H9 (cell line): Measurements from ENCODE around the gene RELB. TPM values are rescaled to one million over a fixed set of nuclear protein-coding genes. Genes with fewer than 3 reads are reported as not detected.

Experiments used
- DNase-seq: peaks from one replicate; pipeline ENCODE4 v3.0.0-alpha.2; 2017
- H2AFZ ChIP-seq: one replicate; pipeline ENCODE4 v1.6.1; 2013; ENCODE audit warnings: mild to moderate bottlenecking, low read length, control low read depth, moderate library complexity
- H2AK5ac ChIP-seq: 2 replicates; pipeline ENCODE4 v1.6.1; 2013; ENCODE audit warnings: low read length, control low read depth, mixed read lengths; ENCODE audit not compliant: insufficient read length
- H2BK120ac ChIP-seq: one replicate; pipeline ENCODE4 v1.6.1; 2013; ENCODE audit warnings: low read depth, mild to moderate bottlenecking, low read length, control low read depth, inconsistent platforms; ENCODE audit not compliant: poor library complexity, severe bottlenecking
- H2BK12ac ChIP-seq: 2 replicates; pipeline ENCODE4 v1.6.1; 2013; ENCODE audit warnings: low read length, control low read depth, mixed read lengths, low read depth; ENCODE audit not compliant: insufficient read length
- H2BK15ac ChIP-seq: 2 replicates; pipeline ENCODE4 v1.6.1; 2013; ENCODE audit warnings: low read depth, low read length, control low read depth
- H2BK20ac ChIP-seq: one replicate; pipeline ENCODE4 v1.6.1; 2013; ENCODE audit warnings: low read depth, mild to moderate bottlenecking, low read length, control low read depth, inconsistent platforms; ENCODE audit not compliant: poor library complexity, severe bottlenecking
- H2BK5ac ChIP-seq: 2 replicates; pipeline ENCODE4 v1.6.1; 2013; ENCODE audit warnings: low read length, control low read depth, mixed read lengths; ENCODE audit not compliant: insufficient read length
- H3K14ac ChIP-seq: 2 replicates; pipeline ENCODE4 v1.6.1; 2013; ENCODE audit warnings: low read length, control low read depth; ENCODE audit not compliant: insufficient read depth
- H3K18ac ChIP-seq: 2 replicates; pipeline ENCODE4 v1.6.1; 2013; ENCODE audit warnings: low read depth, mild to moderate bottlenecking, mixed read lengths, low read length, control low read depth; ENCODE audit not compliant: insufficient read length
- H3K23ac ChIP-seq: 2 replicates; pipeline ENCODE4 v1.6.1; 2013; ENCODE audit warnings: low read length, control low read depth, mixed read lengths, low read depth; ENCODE audit not compliant: insufficient read length
- H3K23me2 ChIP-seq: 2 replicates; pipeline ENCODE4 v1.6.1; 2013; ENCODE audit warnings: low read depth, mild to moderate bottlenecking, mixed read lengths, low read length, control low read depth; ENCODE audit not compliant: insufficient read length, poor library complexity, severe bottlenecking
- H3K27ac ChIP-seq: 2 replicates; pipeline ENCODE4 v1.5.1; 2013; ENCODE audit warnings: low read length, control low read depth, mixed read lengths, low read depth; ENCODE audit not compliant: insufficient read length
- H3K27me3 ChIP-seq: 2 replicates; pipeline ENCODE4 v1.6.1; 2013; ENCODE audit warnings: low read length, control low read depth, inconsistent platforms; ENCODE audit not compliant: insufficient read depth
- H3K4ac ChIP-seq: 2 replicates; pipeline ENCODE4 v1.6.1; 2013; ENCODE audit warnings: low read depth, mild to moderate bottlenecking, control low read depth, inconsistent platforms, low read length, moderate library complexity
- H3K4me1 ChIP-seq: 2 replicates; pipeline ENCODE4 v1.6.1; 2013; ENCODE audit warnings: low read length, control low read depth, inconsistent platforms; ENCODE audit not compliant: insufficient read depth
- H3K4me2 ChIP-seq: 2 replicates; pipeline ENCODE4 v1.6.1; 2013; ENCODE audit warnings: low read length, control low read depth, mixed read lengths; ENCODE audit not compliant: insufficient read length, insufficient read depth
- H3K56ac ChIP-seq: 2 replicates; pipeline ENCODE4 v1.6.1; 2013; ENCODE audit warnings: low read depth, mild to moderate bottlenecking, mixed read lengths, low read length, control low read depth; ENCODE audit not compliant: insufficient read length
- H3K79me1 ChIP-seq: 2 replicates; pipeline ENCODE4 v1.6.1; 2013; ENCODE audit warnings: low read depth, mild to moderate bottlenecking, moderate library complexity, low read length, control low read depth, inconsistent platforms; ENCODE audit not compliant: insufficient read depth, poor library complexity, severe bottlenecking
- H3K79me2 ChIP-seq: 2 replicates; pipeline ENCODE4 v1.6.1; 2013; ENCODE audit warnings: low read length, control low read depth, inconsistent platforms; ENCODE audit not compliant: insufficient read depth
- H3K9ac ChIP-seq: 2 replicates; pipeline ENCODE4 v1.6.1; 2013; ENCODE audit warnings: low read length, control low read depth, mixed read lengths; ENCODE audit not compliant: insufficient read length; ENCODE audit errors: extremely low read depth
- H3K9me3 ChIP-seq: one replicate; pipeline ENCODE4 v1.6.1; 2013; ENCODE audit warnings: low read depth, low read length, inconsistent platforms; ENCODE audit not compliant: control insufficient read depth
- H3T11ph ChIP-seq: one replicate; pipeline ENCODE4 v1.6.1; 2013; ENCODE audit warnings: mild to moderate bottlenecking, low read length, control low read depth, inconsistent platforms
- H4K20me1 ChIP-seq: one replicate; pipeline ENCODE4 v1.6.1; 2013; ENCODE audit not compliant: control insufficient read depth, insufficient read length, insufficient read depth
- H4K5ac ChIP-seq: 2 replicates; pipeline ENCODE4 v1.6.1; 2013; ENCODE audit warnings: low read depth, mild to moderate bottlenecking, mixed read lengths, low read length, control low read depth; ENCODE audit not compliant: insufficient read length
- H4K8ac ChIP-seq: replicated peaks from 2 replicates; pipeline ENCODE4 v1.6.1; 2013; ENCODE audit warnings: low read length, control low read depth, mixed read lengths, low read depth; ENCODE audit not compliant: insufficient read length
- H4K91ac ChIP-seq: 2 replicates; pipeline ENCODE4 v1.6.1; 2013; ENCODE audit warnings: low read depth, mild to moderate bottlenecking, moderate library complexity, mixed read lengths, low read length, control low read depth; ENCODE audit not compliant: insufficient read length
- H3K27ac Mint-ChIP-seq, 3 experiments: 2 replicates in 2 of 3; 3 replicates in 1 of 3; pipeline ENCODE4 v1.8.0; 2020 to 2021; ENCODE audit warnings: mixed read lengths in 3 of 3, mild to moderate bottlenecking in 1 of 3, moderate library complexity in 1 of 3
- H3K27me3 Mint-ChIP-seq: 2 replicates; pipeline ENCODE4 v1.8.0; 2021; ENCODE audit warnings: low read depth, mild to moderate bottlenecking, moderate library complexity, mixed read lengths
- H3K36me3 Mint-ChIP-seq, 3 experiments: 2 replicates in 2 of 3; 3 replicates in 1 of 3; pipeline ENCODE4 v1.8.0; 2020 to 2021; ENCODE audit warnings: low read depth in 3 of 3, mixed read lengths in 3 of 3; ENCODE audit not compliant: insufficient read depth in 1 of 3
- H3K4me1 Mint-ChIP-seq, 2 experiments: 2 replicates each; pipeline ENCODE4 v1.8.0; 2020; ENCODE audit warnings: mixed read lengths in 2 of 2
- H3K4me3 Mint-ChIP-seq, 2 experiments: 2 replicates in 1 of 2; 3 replicates in 1 of 2; pipeline ENCODE4 v1.8.0; 2020 to 2021; ENCODE audit warnings: mild to moderate bottlenecking in 2 of 2, mixed read lengths in 2 of 2, moderate library complexity in 1 of 2
- H3K9me3 Mint-ChIP-seq, 2 experiments: 2 replicates in 1 of 2; 3 replicates in 1 of 2; pipeline ENCODE4 v1.8.0; 2020; ENCODE audit warnings: mild to moderate bottlenecking in 2 of 2, mixed read lengths in 2 of 2, moderate library complexity in 1 of 2
- CTCF ChIP-seq: fragments of 200-600 bp; sonication (generic); conservative IDR thresholded peaks from 3 replicates; pipeline ENCODE4 v1.8.0; 2021; ENCODE audit warnings: antibody characterized with exemption, mild to moderate bottlenecking
- WGBS: extraction: QIAGEN DNeasy Blood & Tissue Kit; methylation state at CpG from one replicate; pipeline ENCODE4 v1.1.7; 2013; ENCODE audit warnings: missing lambda C conversion rate, low lambda C conversion rate, mixed read lengths; ENCODE audit not compliant: insufficient read length; ENCODE audit errors: extremely low coverage; 5-methylcytosine and 5-hydroxymethylcytosine counted together
- total RNA-seq: library from RNA; stranded (reverse); gene quantifications from 2 replicates; pipeline ENCODE4 v1.2.1, GENCODE V29; 2021

The RELB gene
- total RNA-seq, 1 experiment from 2014 or later: 13.7 TPM

- peaks cover 21 to 59% (median 45%) of the 10 kb centered on the region in 3 experiments; a peak in 6 of 7 replicates for H3K36me3 Mint-ChIP-seq
- Histone ChIP-seq H3K79me1 (peaks cover 14% of the 10 kb centered on the region), H2BK15ac (no peak overlapping the region), H3K79me2 (peaks cover 15% of the 10 kb centered on the region; the same call in 1 of the 2 replicates), H3K23me2 (peaks cover 6% of the 10 kb centered on the region), H4K5ac (no peak overlapping the region), H2AK5ac (no peak overlapping the region), H2BK12ac (no peak overlapping the region), H4K8ac (no peak overlapping the region), H3K4me1 (no peaks in the 10 kb centered on the region; the same call in 1 of the 2 replicates), H3K56ac (no peak overlapping the region), H3K14ac (no peak overlapping the region), H2BK120ac (no peak overlapping the region), H3T11ph (no peak overlapping the region), H4K91ac (no peak overlapping the region), H3K4me2 (no peak overlapping the region), H3K9me3 (no peaks in the 10 kb centered on the region), H3K23ac (no peak overlapping the region), H3K4ac (no peak overlapping the region), H2AFZ (no peak overlapping the region), H3K9ac (no peak overlapping the region), H4K20me1 (no peaks in the 10 kb centered on the region), H3K27ac (no peak overlapping the region), H2BK20ac (no peak overlapping the region), H2BK5ac (no peak overlapping the region), H3K18ac (no peak overlapping the region), H3K27me3 (no peaks in the 10 kb centered on the region)
- DNase-seq: no peak
- no peak for TF ChIP-seq CTCF
- H3K27ac Mint-ChIP-seq: no peak overlapping the region
- peaks cover 10 to 13% of the 10 kb centered on the region in 2 experiments for H3K4me1 Mint-ChIP-seq
- peak overlapping the region; percentile 19 to 43; a peak in 3 of 5 replicates for H3K4me3 Mint-ChIP-seq
- no CpG with 5 or more reads among the region's 6 CpGs for WGBS
- H3K9me3 Mint-ChIP-seq: no peaks in the 10 kb centered on the region
- no peaks in the 10 kb centered on the region for H3K27me3 Mint-ChIP-seq
These were observed 39.9 kb downstream of the RELB start for GRCh38 chr19:45041125-45041524.
